GM21528 (cell line): Measurements from ENCODE around the gene C4orf17.
A peak's percentile ranks its signal among the peaks of the same experiment; 100 is the strongest.

Source experiments
- ATAC-seq: cut with Tn5 transposase; IDR thresholded peaks from one replicate; pipeline ENCODE4 v1.9.1; 2021; ENCODE audit warnings: mild to moderate bottlenecking, moderate library complexity; ENCODE audit not compliant: unreplicated experiment, low FRiP score

The C4orf17 gene

GRCh38 chr4:99536271-99536670, 25.4 kb downstream of the C4orf17 start:
- ATAC-seq = no peak

- ATAC-seq = no peak
Measured at GRCh38 chr4:99536848-99537247, 26.0 kb downstream of the C4orf17 start.

GRCh38 chr4:99537674-99538073, 26.9 kb downstream of the C4orf17 start:
- no peak for ATAC-seq

GRCh38 chr4:99540277-99540939, 29.6 kb downstream of the C4orf17 start:
- no peak for ATAC-seq

GRCh38 chr4:99552872-99553271, 42.1 kb downstream of the C4orf17 start:
- ATAC-seq = no peak

GRCh38 chr4:99563310-99564186, 52.7 kb downstream of the C4orf17 start, which contains the start of gene TRMT10A:
TSS of gene TRMT10A (minus strand) at chr4:99564039. CDS start at chr4:99559338, 4,701 bp downstream.
- ATAC-seq = peak; percentile 99

- ATAC-seq = no peak
Measured at GRCh38 chr4:99564921-99565320, 54.1 kb downstream of the C4orf17 start.

GRCh38 chr4:99571883-99572282, 61.1 kb downstream of the C4orf17 start:
- no peak for ATAC-seq

GRCh38 chr4:99572527-99573240, 61.9 kb downstream of the C4orf17 start:
- ATAC-seq = no peak

- no peak for ATAC-seq
Measured at GRCh38 chr4:99573735-99574368, 63.0 kb downstream of the C4orf17 start.

GRCh38 chr4:99574530-99575324, 63.9 kb downstream of the C4orf17 start, which contains the start of gene MTTP:
TSS of gene MTTP (plus strand) at chr4:99574824. CDS start at chr4:99574910, 86 bp downstream.
- ATAC-seq = peak; percentile 80

GRCh38 chr4:99578714-99579113, 67.9 kb downstream of the C4orf17 start:
- ATAC-seq = no peak

- no peak for ATAC-seq
Measured at GRCh38 chr4:99585516-99585915, 74.7 kb downstream of the C4orf17 start.

GRCh38 chr4:99586322-99586721, 75.5 kb downstream of the C4orf17 start:
- no peak for ATAC-seq

GRCh38 chr4:99586797-99587196, 76.0 kb downstream of the C4orf17 start:
- ATAC-seq = no peak

GRCh38 chr4:99587309-99587708, 76.5 kb downstream of the C4orf17 start:
- no peak for ATAC-seq

GRCh38 chr4:99587803-99588202, 77.0 kb downstream of the C4orf17 start:
- ATAC-seq = no peak

- no peak for ATAC-seq
Measured at GRCh38 chr4:99591757-99592156, 80.9 kb downstream of the C4orf17 start.
